ENCODE data around the gene SLC25A11. TPM values are rescaled to one million over a fixed set of nuclear protein-coding genes. Genes with fewer than 3 reads are reported as not detected.
A peak's percentile ranks its signal among the peaks of the same experiment; 100 is the strongest.

Gene SLC25A11
- total RNA-seq, 1 donor from 2014 or later = 59.5 TPM

GRCh38 chr17:4938069-4938491 is 1.8 kb downstream of the SLC25A11 start:
- H3K36me3 ChIP-seq (ENCODE audit: control insufficient read depth in 3 of 3, insufficient read depth in 3 of 3, low read length in 3 of 3) = peaks cover 32 to 45% (median 39%) of the 10 kb centered on the region in 3 donors
- no peaks in the 10 kb centered on the region for H3K9me3 ChIP-seq (ENCODE audit: control insufficient read depth in 3 of 3, low read length in 3 of 3)
- peaks cover 62 to 76% (median 67%) of the 10 kb centered on the region in 3 donors for H3K4me1 ChIP-seq (ENCODE audit: control insufficient read depth in 3 of 3, insufficient read depth in 3 of 3, low read length in 3 of 3)
- H3K27me3 ChIP-seq (ENCODE audit: control insufficient read depth in 3 of 3, insufficient read depth in 3 of 3, low read length in 3 of 3) = no peaks in the 10 kb centered on the region
- peak overlapping the region; percentile 92 for H3K27ac ChIP-seq (ENCODE audit: low read depth, low read length)
- H3K9ac ChIP-seq (ENCODE audit: low read depth in 1 of 3, low read length in 3 of 3) = peak overlapping the region; percentile 94 to 99 (median 98)
- H3K4me3 ChIP-seq (ENCODE audit: low read length in 3 of 3) = peak overlapping the region; percentile 81 to 98 (median 91)

- Histone ChIP-seq H3K27ac (ENCODE audit: low read depth, low read length) (peak overlapping the region; percentile 92), H3K9me3 (ENCODE audit: control insufficient read depth in 3 of 3, low read length in 3 of 3) (no peaks in the 10 kb centered on the region), H3K27me3 (ENCODE audit: control insufficient read depth in 3 of 3, insufficient read depth in 3 of 3, low read length in 3 of 3) (no peaks in the 10 kb centered on the region), H3K9ac (ENCODE audit: low read depth in 1 of 3, low read length in 3 of 3) (peak overlapping the region; percentile 43 to 99 (median 46)), H3K36me3 (ENCODE audit: control insufficient read depth in 3 of 3, insufficient read depth in 3 of 3, low read length in 3 of 3) (peaks cover 27 to 40% (median 34%) of the 10 kb centered on the region in 3 donors), H3K4me1 (ENCODE audit: control insufficient read depth in 3 of 3, insufficient read depth in 3 of 3, low read length in 3 of 3) (peaks cover 62 to 71% (median 68%) of the 10 kb centered on the region in 3 donors), H3K4me3 (ENCODE audit: low read length in 3 of 3) (no peak overlapping the region)
Observed at GRCh38 chr17:4937553-4937952, 2.3 kb downstream of the SLC25A11 start.

GRCh38 chr17:4936436-4936835 is 3.4 kb downstream of the SLC25A11 start:
- peak overlapping the region; percentile 3 to 99 (median 43) for H3K9ac ChIP-seq (ENCODE audit: low read depth in 1 of 3, low read length in 3 of 3)
- H3K27me3 ChIP-seq (ENCODE audit: control insufficient read depth in 3 of 3, insufficient read depth in 3 of 3, low read length in 3 of 3) = no peaks in the 10 kb centered on the region
- no peaks in the 10 kb centered on the region for H3K9me3 ChIP-seq (ENCODE audit: control insufficient read depth in 3 of 3, low read length in 3 of 3)
- H3K27ac ChIP-seq (ENCODE audit: low read depth, low read length) = peak overlapping the region; percentile 92
- H3K4me1 ChIP-seq (ENCODE audit: control insufficient read depth in 3 of 3, insufficient read depth in 3 of 3, low read length in 3 of 3) = peaks cover 58 to 64% (median 62%) of the 10 kb centered on the region in 3 donors
- H3K36me3 ChIP-seq (ENCODE audit: control insufficient read depth in 3 of 3, insufficient read depth in 3 of 3, low read length in 3 of 3) = peaks cover 19 to 32% (median 28%) of the 10 kb centered on the region in 3 donors
- peak overlapping the region in 1 of 3 donors; percentile 41 for H3K4me3 ChIP-seq (ENCODE audit: low read length in 3 of 3)

- peaks cover 50 to 56% (median 54%) of the 10 kb centered on the region in 3 donors for H3K4me1 ChIP-seq (ENCODE audit: control insufficient read depth in 3 of 3, insufficient read depth in 3 of 3, low read length in 3 of 3)
- H3K9ac ChIP-seq (ENCODE audit: low read depth in 1 of 3, low read length in 3 of 3) = peak overlapping the region in 1 of 3 donors; percentile 99
- no peaks in the 10 kb centered on the region for H3K9me3 ChIP-seq (ENCODE audit: control insufficient read depth in 3 of 3, low read length in 3 of 3)
- no peaks in the 10 kb centered on the region for H3K27me3 ChIP-seq (ENCODE audit: control insufficient read depth in 3 of 3, insufficient read depth in 3 of 3, low read length in 3 of 3)
- no peak overlapping the region for H3K4me3 ChIP-seq (ENCODE audit: low read length in 3 of 3)
- no peak overlapping the region for H3K27ac ChIP-seq (ENCODE audit: low read depth, low read length)
- peaks cover 19 to 34% (median 29%) of the 10 kb centered on the region in 3 donors for H3K36me3 ChIP-seq (ENCODE audit: control insufficient read depth in 3 of 3, insufficient read depth in 3 of 3, low read length in 3 of 3)
Observed at GRCh38 chr17:4935650-4936049, 4.2 kb downstream of the SLC25A11 start.

- H3K9ac ChIP-seq (ENCODE audit: low read depth in 1 of 3, low read length in 3 of 3) = peak overlapping the region; percentile 36 to 60 (median 58)
- no peaks in the 10 kb centered on the region for H3K27me3 ChIP-seq (ENCODE audit: control insufficient read depth in 3 of 3, insufficient read depth in 3 of 3, low read length in 3 of 3)
- H3K4me3 ChIP-seq (ENCODE audit: low read length in 3 of 3) = no peak overlapping the region
- H3K4me1 ChIP-seq (ENCODE audit: control insufficient read depth in 3 of 3, insufficient read depth in 3 of 3, low read length in 3 of 3) = peaks cover 48 to 52% (median 50%) of the 10 kb centered on the region in 3 donors
- peaks cover 19 to 35% (median 30%) of the 10 kb centered on the region in 3 donors for H3K36me3 ChIP-seq (ENCODE audit: control insufficient read depth in 3 of 3, insufficient read depth in 3 of 3, low read length in 3 of 3)
- H3K27ac ChIP-seq (ENCODE audit: low read depth, low read length) = no peak overlapping the region
- H3K9me3 ChIP-seq (ENCODE audit: control insufficient read depth in 3 of 3, low read length in 3 of 3) = no peaks in the 10 kb centered on the region
Observed at GRCh38 chr17:4934173-4934979, 5.5 kb downstream of the SLC25A11 start.

- no peak overlapping the region for H3K27ac ChIP-seq (ENCODE audit: low read depth, low read length)
- peaks cover 41 to 44% (median 43%) of the 10 kb centered on the region in 3 donors for H3K4me1 ChIP-seq (ENCODE audit: control insufficient read depth in 3 of 3, insufficient read depth in 3 of 3, low read length in 3 of 3)
Observed at GRCh38 chr17:4933646-4934045, 6.2 kb downstream of the SLC25A11 start.

GRCh38 chr17:4932756-4933155 is 7.1 kb downstream of the SLC25A11 start:
- H3K36me3 ChIP-seq (ENCODE audit: control insufficient read depth in 3 of 3, insufficient read depth in 3 of 3, low read length in 3 of 3) = peaks cover 12 to 22% (median 21%) of the 10 kb centered on the region in 3 donors
- H3K9ac ChIP-seq (ENCODE audit: low read depth in 1 of 3, low read length in 3 of 3) = no peak overlapping the region

More at GRCh38 chr17:4933646-4934045, 6.2 kb downstream of the SLC25A11 start:
- Histone ChIP-seq H3K27me3 (ENCODE audit: control insufficient read depth in 3 of 3, insufficient read depth in 3 of 3, low read length in 3 of 3) (no peaks in the 10 kb centered on the region), H3K36me3 (ENCODE audit: control insufficient read depth in 3 of 3, insufficient read depth in 3 of 3, low read length in 3 of 3) (peaks cover 19 to 30% (median 29%) of the 10 kb centered on the region in 3 donors), H3K9me3 (ENCODE audit: control insufficient read depth in 3 of 3, low read length in 3 of 3) (no peaks in the 10 kb centered on the region), H3K4me3 (ENCODE audit: low read length in 3 of 3) (no peak overlapping the region), H3K9ac (ENCODE audit: low read depth in 1 of 3, low read length in 3 of 3) (peak overlapping the region in 1 of 3 donors; percentile 60)

GRCh38 chr17:4931963-4932362 is 7.9 kb downstream of the SLC25A11 start, which contains the start of gene GP1BA:
TSS of gene GP1BA (plus strand) at chr17:4932277. CDS start at chr17:4932605, 328 bp downstream.
- Histone ChIP-seq H3K4me3 (ENCODE audit: low read length in 3 of 3) (no peak within 1 kb of the TSS), H3K9me3 (ENCODE audit: control insufficient read depth in 3 of 3, low read length in 3 of 3) (no peaks in the 10 kb centered on the region), H3K36me3 (ENCODE audit: control insufficient read depth in 3 of 3, insufficient read depth in 3 of 3, low read length in 3 of 3) (peaks cover 5 to 14% (median 13%) of the 10 kb centered on the region in 3 donors), H3K9ac (ENCODE audit: low read depth in 1 of 3, low read length in 3 of 3) (no peak within 1 kb of the TSS), H3K27ac (ENCODE audit: low read depth, low read length) (no peak within 1 kb of the TSS), H3K4me1 (ENCODE audit: control insufficient read depth in 3 of 3, insufficient read depth in 3 of 3, low read length in 3 of 3) (peaks cover 24 to 28% (median 26%) of the 10 kb centered on the region in 3 donors), H3K27me3 (ENCODE audit: control insufficient read depth in 3 of 3, insufficient read depth in 3 of 3, low read length in 3 of 3) (no peaks in the 10 kb centered on the region)

More at GRCh38 chr17:4932756-4933155, 7.1 kb downstream of the SLC25A11 start:
- no peak overlapping the region for H3K4me3 ChIP-seq (ENCODE audit: low read length in 3 of 3)
- no peaks in the 10 kb centered on the region for H3K27me3 ChIP-seq (ENCODE audit: control insufficient read depth in 3 of 3, insufficient read depth in 3 of 3, low read length in 3 of 3)
- no peak overlapping the region for H3K27ac ChIP-seq (ENCODE audit: low read depth, low read length)
- H3K9me3 ChIP-seq (ENCODE audit: control insufficient read depth in 3 of 3, low read length in 3 of 3) = no peaks in the 10 kb centered on the region
- peaks cover 32 to 35% (median 34%) of the 10 kb centered on the region in 3 donors for H3K4me1 ChIP-seq (ENCODE audit: control insufficient read depth in 3 of 3, insufficient read depth in 3 of 3, low read length in 3 of 3)

GRCh38 chr17:4928881-4929280 is 11.0 kb downstream of the SLC25A11 start:
- no peaks in the 10 kb centered on the region for H3K27me3 ChIP-seq (ENCODE audit: control insufficient read depth in 3 of 3, insufficient read depth in 3 of 3, low read length in 3 of 3)
- H3K9ac ChIP-seq (ENCODE audit: low read depth in 1 of 3, low read length in 3 of 3) = no peak overlapping the region
- H3K4me1 ChIP-seq (ENCODE audit: control insufficient read depth in 3 of 3, insufficient read depth in 3 of 3, low read length in 3 of 3) = peaks cover under 1 to 3% (median under 1%) of the 10 kb centered on the region in 3 donors
- no peaks in the 10 kb centered on the region for H3K9me3 ChIP-seq (ENCODE audit: control insufficient read depth in 3 of 3, low read length in 3 of 3)
- no peak overlapping the region for H3K27ac ChIP-seq (ENCODE audit: low read depth, low read length)
- H3K36me3 ChIP-seq (ENCODE audit: control insufficient read depth in 3 of 3, insufficient read depth in 3 of 3, low read length in 3 of 3) = peaks cover 0 to 4% (median 3%) of the 10 kb centered on the region in 3 donors
- no peak overlapping the region for H3K4me3 ChIP-seq (ENCODE audit: low read length in 3 of 3)

All from skeletal muscle tissue (tissue), 4 donors.